Measurements from ENCODE around the gene MFNG.

The MFNG gene

GRCh38 chr22:37449331-37450001 lies 36.7 kb downstream of the MFNG start:
- DNase-seq (ENCODE audit: low read depth in 3 of 3), result no peak

- no peak for DNase-seq (ENCODE audit: low read depth in 3 of 3)
Observed at GRCh38 chr22:37448516-37449127, 37.6 kb downstream of the MFNG start.

- no peak for DNase-seq (ENCODE audit: low read depth in 3 of 3)
Observed at GRCh38 chr22:37445501-37445900, 40.7 kb downstream of the MFNG start.

DNA sequence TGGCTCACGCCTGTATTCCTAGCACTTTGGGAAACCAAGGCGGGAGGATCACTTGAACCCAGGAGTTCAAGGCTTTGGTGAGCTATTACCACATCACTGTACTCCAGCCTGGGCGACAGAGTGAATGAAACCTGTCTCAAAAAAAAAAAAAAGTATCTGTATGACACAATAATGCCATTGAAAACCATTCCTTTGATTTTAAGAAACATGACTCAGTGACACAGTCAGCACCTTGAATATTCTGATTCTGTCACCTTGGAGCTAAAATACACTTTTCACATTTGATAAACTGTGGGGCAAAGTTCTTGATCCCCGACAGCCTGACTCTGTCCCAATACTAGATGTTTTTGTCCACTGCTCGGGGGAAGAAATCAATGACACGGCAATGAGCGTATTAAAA lies 42.2 kb downstream of the MFNG start:
- DNase-seq (ENCODE audit: low read depth in 3 of 3), result no peak

DNA sequence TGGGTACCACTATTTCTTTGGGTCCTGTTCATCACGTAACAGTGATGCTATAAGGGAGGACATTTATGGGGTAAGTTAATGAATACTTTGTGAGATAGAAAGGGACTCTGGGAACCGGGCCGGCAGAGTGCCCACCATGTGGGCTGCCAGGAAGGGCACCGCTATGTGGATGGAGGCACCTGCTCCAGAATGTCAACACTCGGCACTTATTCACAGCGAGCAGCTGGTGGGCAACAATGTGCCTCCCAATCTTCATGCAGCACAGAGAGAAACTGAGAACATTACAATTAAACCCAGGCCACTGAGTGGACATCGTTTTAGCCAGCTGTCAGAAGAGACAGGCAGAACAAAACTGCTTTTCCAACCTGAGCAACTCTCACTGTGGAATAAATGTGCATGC lies 43.1 kb downstream of the MFNG start:
- DNase-seq (ENCODE audit: low read depth in 3 of 3), result no peak

DNA sequence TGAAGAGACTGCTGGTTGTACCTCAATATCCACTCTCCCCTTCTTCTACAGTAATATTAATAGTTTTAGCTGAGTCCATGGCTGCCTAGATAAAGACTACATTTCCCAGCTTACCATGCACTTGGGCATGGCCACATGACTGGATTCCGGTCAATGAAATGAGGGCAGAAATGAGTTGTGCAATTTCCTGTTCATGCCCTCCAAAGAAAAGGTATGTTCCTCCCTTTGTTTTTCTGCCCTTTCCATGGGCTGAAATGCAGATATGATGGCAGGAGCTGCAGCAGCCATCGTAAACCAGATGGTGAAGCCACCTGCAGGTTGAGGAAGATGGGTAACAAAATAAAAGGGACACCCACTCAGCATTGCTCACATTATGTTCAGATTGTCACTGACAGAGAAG lies 43.6 kb downstream of the MFNG start:
- DNase-seq (ENCODE audit: low read depth in 3 of 3), result no peak

DNA sequence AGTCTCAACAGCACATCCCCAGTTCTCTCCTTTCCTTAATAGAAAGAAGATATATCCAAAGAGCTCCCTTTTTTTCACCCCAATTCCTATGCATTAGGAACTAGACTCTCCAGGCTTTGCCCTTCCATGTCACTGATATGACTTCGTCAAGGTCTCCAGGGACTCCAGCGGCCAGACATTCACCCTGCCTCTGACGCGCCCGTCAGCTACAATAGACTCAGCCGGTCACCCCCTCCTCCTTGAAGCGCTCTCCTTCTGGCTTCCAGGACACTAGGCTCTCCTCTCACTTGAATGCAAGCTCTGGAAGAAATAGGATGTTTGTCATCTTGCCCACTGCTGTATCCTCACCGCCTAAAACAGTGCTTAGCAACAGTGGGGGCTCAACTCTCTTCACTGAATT lies 44.0 kb downstream of the MFNG start:
- DNase-seq (ENCODE audit: low read depth in 3 of 3), result no peak

DNA sequence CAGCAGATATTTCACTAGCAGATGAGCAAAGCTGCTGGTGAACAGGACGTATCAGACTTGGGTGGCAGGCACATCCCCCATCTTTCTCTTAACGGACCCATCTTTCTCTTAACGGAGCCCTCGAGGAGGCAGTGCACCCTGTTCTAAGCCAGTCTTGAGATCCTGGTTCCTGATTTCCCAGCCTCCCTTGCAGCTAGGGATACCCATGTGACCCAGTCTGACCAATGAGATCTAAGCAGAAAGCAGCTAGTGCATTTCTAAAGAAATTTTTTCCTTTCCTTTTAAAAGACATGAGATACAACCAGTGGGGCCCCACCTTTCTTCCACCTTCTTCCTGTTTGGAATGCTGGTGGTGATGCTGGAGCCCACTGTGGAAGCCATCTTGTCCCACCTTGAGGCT lies 45.3 kb downstream of the MFNG start:
- DNase-seq (ENCODE audit: low read depth in 3 of 3), result no peak

DNA sequence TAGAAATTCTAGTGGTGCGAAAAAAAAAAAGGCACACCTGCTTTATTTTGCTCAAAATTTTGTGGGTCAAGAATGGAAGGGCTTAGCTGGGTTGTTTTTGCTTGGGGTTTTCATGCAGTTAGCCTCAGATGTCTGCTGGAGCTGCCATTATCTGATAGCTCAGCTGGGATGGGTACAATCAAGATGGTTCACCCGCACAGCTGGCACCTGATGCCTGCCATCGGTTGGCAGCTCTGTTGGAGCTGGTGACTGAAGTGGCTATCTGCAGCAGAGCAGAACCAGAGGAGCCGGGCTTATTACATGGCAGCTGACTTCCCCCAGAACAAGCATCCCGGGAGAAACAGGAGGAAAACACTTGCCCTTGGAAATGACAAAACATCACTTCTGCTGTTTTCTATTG lies 46.8 kb downstream of the MFNG start:
- no peak for DNase-seq (ENCODE audit: low read depth in 3 of 3)

GRCh38 chr22:37435970-37436603 lies 50.1 kb downstream of the MFNG start:
- DNase-seq (ENCODE audit: low read depth in 3 of 3), result no peak

DNA sequence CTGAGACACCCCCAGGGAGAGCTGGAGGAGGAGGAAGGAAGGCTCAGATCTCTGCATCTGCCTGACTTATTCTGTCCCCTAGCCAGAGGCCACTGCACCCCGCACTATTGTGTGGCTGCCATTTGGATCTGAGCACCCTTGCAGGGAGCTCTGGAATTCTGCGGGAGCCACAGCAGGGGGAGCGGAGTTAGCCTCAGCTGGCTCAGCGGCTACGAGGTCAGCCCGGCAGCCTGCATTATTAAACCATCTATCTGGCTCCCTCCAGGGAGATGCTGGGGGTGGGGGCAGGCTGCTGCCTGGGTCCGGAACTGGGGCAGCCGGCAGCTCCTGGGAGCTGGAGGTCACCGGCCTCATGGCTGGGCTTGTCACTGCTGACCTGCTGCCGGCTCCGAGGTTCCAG lies 52.4 kb downstream of the MFNG start:
- DNase-seq (ENCODE audit: low read depth in 3 of 3), result no peak

- DNase-seq (ENCODE audit: low read depth in 3 of 3), result no peak
Observed at GRCh38 chr22:37432708-37433054, 53.5 kb downstream of the MFNG start.

GRCh38 chr22:37431801-37432707 lies 54.1 kb downstream of the MFNG start:
- peak in 2 of 3 experiments; percentile 15 to 53 for DNase-seq (ENCODE audit: low read depth in 3 of 3)

GRCh38 chr22:37431366-37431765 lies 54.8 kb downstream of the MFNG start:
- no peak for DNase-seq (ENCODE audit: low read depth in 3 of 3)

GRCh38 chr22:37430941-37431340 lies 55.2 kb downstream of the MFNG start:
- no peak for DNase-seq (ENCODE audit: low read depth in 3 of 3)

- peak; percentile 17 to 53 (median 28) for DNase-seq (ENCODE audit: low read depth in 3 of 3)
Observed at GRCh38 chr22:37428649-37429586, 57.3 kb downstream of the MFNG start.

- no peak for DNase-seq (ENCODE audit: low read depth in 3 of 3)
Observed at GRCh38 chr22:37427711-37428635, 58.2 kb downstream of the MFNG start.

DNA sequence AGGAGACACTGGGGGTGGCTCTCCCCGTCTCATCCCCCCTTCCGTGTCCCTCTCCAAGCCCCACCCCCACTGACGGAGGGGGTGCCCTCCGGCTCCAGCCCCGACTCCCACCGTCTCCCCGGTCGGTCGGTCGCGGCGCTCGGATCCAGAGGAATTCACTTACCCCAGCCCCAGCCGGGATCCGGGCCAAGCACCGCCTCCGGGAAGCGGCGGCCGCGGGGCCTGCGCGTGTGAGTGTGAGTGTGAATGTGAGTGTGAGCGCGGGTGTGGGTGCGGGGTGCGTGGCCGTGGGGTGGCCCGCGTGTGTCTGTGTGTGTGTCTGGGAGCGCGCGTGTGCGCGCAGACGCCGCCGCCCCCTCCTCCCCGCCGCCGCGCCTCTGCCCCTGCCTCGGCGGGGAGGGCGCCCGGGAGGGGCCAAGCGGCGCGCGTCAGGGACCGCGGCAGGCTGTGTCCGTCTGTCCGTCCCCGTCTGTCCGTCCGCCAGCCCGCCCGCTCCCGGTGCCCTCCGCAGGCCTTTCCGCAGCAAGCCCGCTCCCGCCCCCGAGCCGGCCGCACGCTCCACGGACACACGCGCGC lies 59.0 kb downstream of the MFNG start, which contains the start of gene ELFN2:
Gene ELFN2 (minus strand): TSS at position 345 of the 576 bp plus-strand sequence. CDS start 51,945 bp downstream, outside the sequence.
- DNase-seq (ENCODE audit: low read depth in 3 of 3), result no peak

GRCh38 chr22:37426706-37427134 lies 59.5 kb downstream of the MFNG start:
- no peak for DNase-seq (ENCODE audit: low read depth in 3 of 3)
